NK-92 (cell line): ENCODE data around the gene SUSD6.
A peak's percentile ranks its signal among the peaks of the same experiment; 100 is the strongest.
"Not testable (repeated sequence)": the region's sequence is repeated elsewhere in the genome, so short reads cannot be mapped to it uniquely, and the experiment has no call there.

ENCODE experiments used
- DNase-seq: peaks from one replicate; lab custom pipeline; 2025; ENCODE audit not compliant: unreplicated experiment; lab: John Stamatoyannopoulos, UW

The SUSD6 gene

GRCh38 chr14:69591317-69591716 lies 20.1 kb upstream of the SUSD6 start:
- no peak for DNase-seq

GRCh38 chr14:69593018-69593677 lies 18.2 kb upstream of the SUSD6 start:
- no peak for DNase-seq

GRCh38 chr14:69594846-69595245 lies 16.6 kb upstream of the SUSD6 start:
- no peak for DNase-seq

- DNase-seq, result no peak
Observed at GRCh38 chr14:69595336-69595735, 16.1 kb upstream of the SUSD6 start.

GRCh38 chr14:69599431-69599830 lies 12.0 kb upstream of the SUSD6 start:
- DNase-seq, result not testable (repeated sequence)

GRCh38 chr14:69600304-69600891 lies 11.0 kb upstream of the SUSD6 start:
- no peak for DNase-seq

- DNase-seq, result no peak
Observed at GRCh38 chr14:69605738-69606137, 5.7 kb upstream of the SUSD6 start.

- no peak for DNase-seq
Observed at GRCh38 chr14:69606258-69607184, 4.9 kb upstream of the SUSD6 start.

GRCh38 chr14:69610020-69610873 lies 1.1 kb upstream of the SUSD6 start:
- DNase-seq, result no peak

GRCh38 chr14:69610874-69611171 lies 573 bp upstream of the SUSD6 start:
- no peak for DNase-seq

- DNase-seq, result no peak
Observed at GRCh38 chr14:69612014-69612782, 802 bp downstream of the SUSD6 start.

GRCh38 chr14:69612783-69613130 lies 1.4 kb downstream of the SUSD6 start:
- no peak for DNase-seq

GRCh38 chr14:69613312-69614073 lies 2.1 kb downstream of the SUSD6 start:
- DNase-seq, result no peak

GRCh38 chr14:69614592-69614991 lies 3.2 kb downstream of the SUSD6 start:
- DNase-seq, result no peak

- no peak for DNase-seq
Observed at GRCh38 chr14:69615121-69615495, 3.7 kb downstream of the SUSD6 start.

GRCh38 chr14:69615496-69616407 lies 4.4 kb downstream of the SUSD6 start:
- DNase-seq, result peak; percentile 20

- no peak for DNase-seq
Observed at GRCh38 chr14:69616408-69616773, 5.0 kb downstream of the SUSD6 start.

- no peak for DNase-seq
Observed at GRCh38 chr14:69617796-69618195, 6.4 kb downstream of the SUSD6 start.

GRCh38 chr14:69619012-69619411 lies 7.6 kb downstream of the SUSD6 start:
- no peak for DNase-seq
